ENCODE results near the gene HUS1.

The HUS1 gene

GRCh38 chr7:47937065-47937687 lies 42.2 kb downstream of the HUS1 start:
- DNase-seq (ENCODE audit: low read depth in 2 of 2), result no peak
- no peak for TF ChIP-seq CTCF (IDR thresholded peaks at IDR 0.05; ENCODE audit: low read depth, low read length)
- no peak overlapping the region for H3K4me3 ChIP-seq (replicated peaks in 1 of 2; ENCODE audit: low read depth in 2 of 2, low read length in 2 of 2)

- TF ChIP-seq CTCF (IDR thresholded peaks at IDR 0.05; ENCODE audit: low read depth, low read length), result no peak
- DNase-seq (ENCODE audit: low read depth in 2 of 2), result no peak
- H3K4me3 ChIP-seq (replicated peaks in 1 of 2; ENCODE audit: low read depth in 2 of 2, low read length in 2 of 2), result no peak overlapping the region
Measured at GRCh38 chr7:47936323-47936722, 43.1 kb downstream of the HUS1 start.

- no peak for DNase-seq (ENCODE audit: low read depth in 2 of 2)
- TF ChIP-seq CTCF (IDR thresholded peaks at IDR 0.05; ENCODE audit: low read depth, low read length), result no peak
- H3K4me3 ChIP-seq (replicated peaks in 1 of 2; ENCODE audit: low read depth in 2 of 2, low read length in 2 of 2), result no peak overlapping the region
Measured at GRCh38 chr7:47935336-47935735, 44.1 kb downstream of the HUS1 start.

GRCh38 chr7:47934831-47935230 lies 44.6 kb downstream of the HUS1 start:
- H3K4me3 ChIP-seq (replicated peaks in 1 of 2; ENCODE audit: low read depth in 2 of 2, low read length in 2 of 2), result no peak overlapping the region
- no peak for TF ChIP-seq CTCF (IDR thresholded peaks at IDR 0.05; ENCODE audit: low read depth, low read length)
- no peak for DNase-seq (ENCODE audit: low read depth in 2 of 2)

- no peak for DNase-seq (ENCODE audit: low read depth in 2 of 2)
- no peak for TF ChIP-seq CTCF (IDR thresholded peaks at IDR 0.05; ENCODE audit: low read depth, low read length)
- H3K4me3 ChIP-seq (replicated peaks in 1 of 2; ENCODE audit: low read depth in 2 of 2, low read length in 2 of 2), result no peak overlapping the region
Measured at GRCh38 chr7:47933215-47933614, 46.2 kb downstream of the HUS1 start.

GRCh38 chr7:47932466-47933037 lies 46.9 kb downstream of the HUS1 start:
- DNase-seq (ENCODE audit: low read depth in 2 of 2), result no peak
- no peak overlapping the region for H3K4me3 ChIP-seq (replicated peaks in 1 of 2; ENCODE audit: low read depth in 2 of 2, low read length in 2 of 2)
- TF ChIP-seq CTCF (IDR thresholded peaks at IDR 0.05; ENCODE audit: low read depth, low read length), result no peak

- TF ChIP-seq CTCF (IDR thresholded peaks at IDR 0.05; ENCODE audit: low read depth, low read length), result no peak
- peak; percentile 34 to 38 for DNase-seq (ENCODE audit: low read depth in 2 of 2)
- H3K4me3 ChIP-seq (replicated peaks in 1 of 2; ENCODE audit: low read depth in 2 of 2, low read length in 2 of 2), result no peak overlapping the region
Measured at GRCh38 chr7:47932016-47932415, 47.4 kb downstream of the HUS1 start.
